Mononuclear cell (primary cell): Measurements from ENCODE around the gene TPPP2. TPM values are rescaled to one million over a fixed set of nuclear protein-coding genes. Genes with fewer than 3 reads are reported as not detected.
"Not testable (repeated sequence)": the region's sequence is repeated elsewhere in the genome, so short reads cannot be mapped to it uniquely, and the experiment has no call there.

Experiments used
- H3K27me3 ChIP-seq: 2 replicates; pipeline ENCODE4 v1.6.0; 2011; ENCODE audit warnings: low read length, control low read depth; ENCODE audit not compliant: insufficient read depth
- H3K4me1 ChIP-seq: 2 replicates; pipeline ENCODE4 v1.5.1; 2011; ENCODE audit warnings: mild to moderate bottlenecking, low read length, control low read depth; ENCODE audit not compliant: insufficient read depth
- H3K4me3 ChIP-seq: 2 replicates; pipeline ENCODE4 v1.5.1; 2011; ENCODE audit warnings: mild to moderate bottlenecking, low read length, moderate library complexity
- H3K9me3 ChIP-seq: 2 replicates; pipeline ENCODE4 v1.5.1; 2011; ENCODE audit warnings: low read depth, mild to moderate bottlenecking, control low read depth, low read length
- total RNA-seq: library from RNA; depleted of rRNA; stranded (reverse); fragments of >200 nt; gene quantifications from one replicate; pipeline ENCODE4 v1.2.3, GENCODE V29; 2012

The TPPP2 gene
- total RNA-seq, 1 donor = not detected

DNA sequence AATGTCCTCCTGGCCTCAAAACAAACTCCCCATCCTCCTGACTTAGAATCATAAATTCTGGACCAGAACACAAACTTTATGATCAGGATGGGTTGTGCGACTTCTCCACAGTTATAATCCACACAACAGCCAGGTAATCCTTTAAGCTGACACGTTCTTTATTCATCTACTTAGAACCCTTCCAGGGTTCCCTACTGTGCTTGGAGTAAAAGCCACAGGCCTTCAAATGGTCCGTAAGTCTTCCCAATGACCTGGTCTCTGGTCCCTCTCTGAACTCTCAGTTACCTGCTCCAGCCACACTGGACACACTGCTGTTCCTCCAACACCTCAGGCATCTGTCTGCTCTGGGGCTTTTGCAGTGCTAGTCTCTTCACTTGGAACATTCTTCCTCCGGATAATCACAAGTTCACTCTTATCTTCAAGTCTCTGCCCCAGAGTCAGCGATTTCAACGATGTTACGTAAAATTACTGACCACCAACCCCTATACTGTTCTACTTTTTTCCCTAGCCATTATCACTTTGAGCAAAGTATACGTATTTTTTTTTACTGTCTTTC, 10.4 kb downstream of the TPPP2 start:
- Histone ChIP-seq H3K4me1 (no peaks in the 10 kb centered on the region), H3K4me3 (no peak overlapping the region), H3K27me3 (no peaks in the 10 kb centered on the region), H3K9me3 (no peaks in the 10 kb centered on the region)

DNA sequence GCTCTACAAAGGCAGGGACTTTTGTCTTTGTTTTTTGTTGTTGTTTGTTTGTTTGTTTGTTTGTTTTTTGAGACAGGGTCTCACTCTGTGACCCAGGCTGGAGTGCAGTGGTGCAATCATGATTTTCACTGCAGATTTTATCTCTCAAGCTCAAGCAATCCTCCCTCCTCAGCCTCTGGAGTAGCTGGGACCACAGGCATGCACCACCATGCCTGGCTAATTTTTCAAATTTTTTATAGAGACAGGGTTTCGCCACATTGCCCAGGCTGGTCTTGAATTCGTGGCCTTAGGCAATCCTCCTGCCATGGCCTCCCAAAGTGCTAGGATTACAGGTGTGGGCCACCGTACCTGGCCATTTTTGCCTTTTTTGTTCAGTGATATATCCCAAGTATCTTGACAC, 10.9 kb downstream of the TPPP2 start:
- H3K9me3 ChIP-seq, H3K27me3 ChIP-seq, H3K4me1 ChIP-seq, H3K4me3 ChIP-seq: not testable (repeated sequence)

DNA sequence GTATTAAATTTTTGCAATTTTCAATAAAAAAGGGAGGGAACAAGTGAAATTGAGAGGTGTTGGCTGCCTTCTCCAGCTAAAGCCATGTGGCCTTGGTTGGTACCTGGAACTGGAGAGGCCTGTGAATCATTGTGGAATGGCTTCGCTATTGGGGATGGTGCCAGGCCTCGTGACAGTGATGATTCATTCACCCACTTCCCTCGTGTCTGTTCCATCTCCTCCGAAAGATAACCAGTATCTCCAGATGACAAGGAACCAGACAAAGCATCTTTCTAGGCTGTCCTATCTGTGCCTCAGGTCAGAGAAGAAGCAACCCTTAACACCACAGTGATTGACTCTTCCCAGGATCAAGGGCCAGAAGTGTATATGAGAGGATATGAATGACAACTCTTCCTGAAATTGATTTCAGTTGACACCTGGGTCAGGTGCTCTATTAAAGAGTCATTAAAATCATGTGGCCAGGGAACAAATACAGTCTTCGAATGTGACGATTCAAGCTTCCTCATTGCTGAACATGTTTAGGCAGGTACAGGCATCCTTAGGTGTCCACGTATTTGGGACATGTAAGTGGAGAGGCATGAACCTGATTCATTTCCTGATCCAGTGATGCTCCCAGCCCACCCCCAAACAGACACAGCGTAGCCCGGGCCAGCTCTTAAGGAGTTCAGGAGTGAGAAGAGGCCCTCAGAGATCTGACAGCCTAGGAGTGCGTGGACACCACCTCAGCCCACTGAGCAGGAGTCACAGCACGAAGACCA, 11.8 kb downstream of the TPPP2 start, which contains the start of gene RNASE7:
Gene RNASE7, plus strand, starts transcription at position 687 of the 758 bp plus-strand sequence. CDS start 631 bp downstream, outside the sequence.
- H3K4me3 ChIP-seq = no peak within 1 kb of the TSS

DNA sequence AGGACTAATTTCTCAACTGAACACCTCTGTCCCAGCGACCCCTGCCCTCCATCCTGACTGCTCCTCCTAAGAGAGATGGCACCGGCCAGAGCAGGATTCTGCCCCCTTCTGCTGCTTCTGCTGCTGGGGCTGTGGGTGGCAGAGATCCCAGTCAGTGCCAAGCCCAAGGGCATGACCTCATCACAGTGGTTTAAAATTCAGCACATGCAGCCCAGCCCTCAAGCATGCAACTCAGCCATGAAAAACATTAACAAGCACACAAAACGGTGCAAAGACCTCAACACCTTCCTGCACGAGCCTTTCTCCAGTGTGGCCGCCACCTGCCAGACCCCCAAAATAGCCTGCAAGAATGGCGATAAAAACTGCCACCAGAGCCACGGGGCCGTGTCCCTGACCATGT, 12.9 kb downstream of the TPPP2 start:
- Histone ChIP-seq H3K27me3 (no peaks in the 10 kb centered on the region), H3K4me3 (no peak overlapping the region), H3K9me3 (no peaks in the 10 kb centered on the region), H3K4me1 (no peaks in the 10 kb centered on the region)

More for the DNA sequence above, 11.8 kb downstream of the TPPP2 start, which contains the start of gene RNASE7:
- no peaks in the 10 kb centered on the region for H3K9me3 ChIP-seq
- no peaks in the 10 kb centered on the region for H3K27me3 ChIP-seq
- no peaks in the 10 kb centered on the region for H3K4me1 ChIP-seq

DNA sequence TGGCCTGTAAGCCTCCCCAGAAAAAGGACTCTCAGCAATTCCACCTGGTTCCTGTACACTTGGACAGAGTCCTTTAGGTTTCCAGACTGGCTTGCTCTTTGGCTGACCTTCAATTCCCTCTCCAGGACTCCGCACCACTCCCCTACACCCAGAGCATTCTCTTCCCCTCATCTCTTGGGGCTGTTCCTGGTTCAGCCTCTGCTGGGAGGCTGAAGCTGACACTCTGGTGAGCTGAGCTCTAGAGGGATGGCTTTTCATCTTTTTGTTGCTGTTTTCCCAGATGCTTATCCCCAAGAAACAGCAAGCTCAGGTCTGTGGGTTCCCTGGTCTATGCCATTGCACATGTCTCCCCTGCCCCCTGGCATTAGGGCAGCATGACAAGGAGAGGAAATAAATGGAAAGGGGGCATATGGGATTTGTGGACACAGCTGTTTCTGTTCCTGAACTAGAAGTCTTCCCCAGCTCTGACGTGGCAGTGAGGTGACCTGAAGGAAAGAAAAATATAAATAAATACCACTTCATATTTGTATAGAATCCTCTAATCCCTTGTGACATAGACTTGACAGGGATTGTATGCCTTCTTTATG, 13.5 kb downstream of the TPPP2 start:
- H3K4me3 ChIP-seq = no peak overlapping the region
- H3K4me1 ChIP-seq = no peaks in the 10 kb centered on the region
- no peaks in the 10 kb centered on the region for H3K9me3 ChIP-seq
- H3K27me3 ChIP-seq = no peaks in the 10 kb centered on the region

DNA sequence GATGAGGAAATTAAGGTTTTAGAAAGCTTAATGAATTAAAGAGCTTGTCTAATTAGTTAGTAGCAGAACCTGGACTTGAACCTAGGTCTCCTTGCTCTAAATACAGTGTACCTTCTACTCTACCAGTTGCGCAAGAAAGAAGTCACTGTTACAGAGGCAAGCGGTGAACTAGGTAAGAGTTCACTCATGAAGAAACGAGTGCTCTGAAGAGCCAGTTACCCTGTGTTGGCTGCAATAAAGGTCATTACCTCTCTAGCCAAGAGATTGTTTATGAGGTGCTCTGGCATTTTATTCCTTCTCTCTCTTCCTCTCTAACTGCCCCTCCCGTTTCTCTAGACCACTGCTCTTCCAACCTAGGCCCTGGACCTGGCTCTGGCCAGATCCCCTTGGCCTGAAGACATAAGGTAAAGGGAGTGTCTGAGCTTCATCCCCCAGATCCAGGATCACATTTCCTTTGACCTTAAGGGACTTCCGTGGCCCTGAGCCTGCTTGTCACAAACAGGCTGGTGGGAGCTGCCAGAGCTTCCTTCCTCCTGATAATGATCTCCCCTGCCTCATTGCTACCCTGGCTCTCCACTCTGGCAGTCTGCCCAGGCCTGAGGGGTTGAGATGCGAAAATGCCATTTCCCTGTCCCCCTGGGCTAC, 14.1 kb downstream of the TPPP2 start:
- H3K9me3 ChIP-seq = no peaks in the 10 kb centered on the region
- H3K27me3 ChIP-seq = no peaks in the 10 kb centered on the region
- H3K4me3 ChIP-seq = no peak overlapping the region
- no peaks in the 10 kb centered on the region for H3K4me1 ChIP-seq

DNA sequence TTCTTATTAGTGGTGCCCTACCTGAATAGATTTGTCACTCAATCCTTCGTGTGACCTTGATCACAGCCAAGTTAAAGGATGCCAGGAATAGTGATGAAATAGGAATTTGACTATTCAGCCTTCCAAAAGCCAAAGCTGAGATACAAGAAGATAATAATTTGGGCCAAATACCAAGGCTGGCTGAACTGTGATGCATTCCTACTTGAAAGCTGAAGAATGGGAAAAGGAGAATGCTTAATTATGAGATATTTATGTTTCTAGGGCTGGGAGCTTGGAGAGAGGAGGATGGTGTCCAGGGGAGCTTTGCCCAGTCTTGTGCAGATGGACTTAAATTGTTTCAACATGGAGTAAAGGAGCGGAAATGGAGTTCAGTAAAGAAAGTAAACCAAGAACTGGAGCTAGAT, 17.4 kb downstream of the TPPP2 start:
- no peak overlapping the region for H3K4me3 ChIP-seq
- H3K9me3 ChIP-seq = no peaks in the 10 kb centered on the region
- no peaks in the 10 kb centered on the region for H3K4me1 ChIP-seq
- no peaks in the 10 kb centered on the region for H3K27me3 ChIP-seq

DNA sequence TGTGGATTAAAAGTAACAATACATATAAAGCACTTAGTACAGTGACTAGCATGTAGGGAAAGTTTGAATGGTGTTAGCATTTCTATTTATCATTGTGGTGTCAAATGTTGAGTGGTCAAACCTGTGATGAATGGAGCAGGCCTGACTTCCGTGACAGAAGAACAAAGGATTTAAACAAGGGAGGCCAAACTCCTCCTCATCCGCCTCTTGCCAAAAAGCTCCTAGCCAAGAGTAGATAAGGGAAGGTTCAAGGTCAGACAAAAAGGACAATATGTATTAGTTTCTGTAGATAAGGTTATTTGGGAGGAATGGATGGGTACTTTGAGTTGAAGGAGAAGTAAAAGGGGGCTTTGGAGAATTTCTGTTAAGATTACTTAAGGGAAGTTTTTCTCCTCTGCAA, 18.6 kb downstream of the TPPP2 start:
- no peaks in the 10 kb centered on the region for H3K27me3 ChIP-seq
- H3K4me1 ChIP-seq = no peaks in the 10 kb centered on the region
- no peaks in the 10 kb centered on the region for H3K9me3 ChIP-seq
- no peak overlapping the region for H3K4me3 ChIP-seq

DNA sequence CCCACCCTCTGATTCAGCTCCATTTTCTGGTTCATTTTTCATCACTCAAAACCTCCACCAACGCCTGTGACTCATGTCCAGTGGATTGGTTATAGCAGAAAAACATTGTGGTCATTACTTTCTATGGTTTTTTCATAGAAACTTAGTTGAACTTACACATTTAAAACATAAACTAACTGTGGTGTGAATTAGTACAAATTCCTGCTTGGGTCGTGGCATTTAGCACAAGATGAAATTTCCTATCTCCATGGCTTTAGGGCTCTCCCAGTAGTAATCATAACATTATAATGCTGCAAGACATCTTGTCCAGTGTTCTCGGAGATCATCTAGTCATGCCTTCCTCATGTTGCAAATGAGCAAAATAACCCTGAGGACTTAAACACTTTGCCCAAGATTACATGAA, 19.3 kb downstream of the TPPP2 start:
- Histone ChIP-seq H3K4me3 (no peak overlapping the region), H3K27me3 (no peaks in the 10 kb centered on the region), H3K4me1 (no peaks in the 10 kb centered on the region), H3K9me3 (no peaks in the 10 kb centered on the region)

DNA sequence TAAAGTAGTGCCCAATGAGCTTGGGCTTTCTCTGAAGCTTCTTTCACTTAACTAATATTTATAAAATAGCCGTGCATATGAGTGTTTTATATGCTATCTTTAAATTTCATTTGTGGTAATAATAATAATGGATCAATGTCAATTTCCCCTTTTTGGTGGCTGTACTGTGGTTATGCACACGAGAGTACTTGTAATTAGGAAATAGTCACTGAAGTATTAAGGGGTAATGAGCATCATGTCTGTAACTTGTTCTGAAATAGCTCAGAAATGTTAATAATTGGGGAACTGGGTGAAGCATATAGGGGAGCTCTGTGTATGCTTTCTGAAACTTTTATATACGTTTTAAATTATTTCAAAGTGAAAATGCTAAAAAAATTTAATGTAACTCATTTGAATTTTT, 20.6 kb downstream of the TPPP2 start:
- no peak overlapping the region for H3K4me3 ChIP-seq
- no peaks in the 10 kb centered on the region for H3K27me3 ChIP-seq
- H3K4me1 ChIP-seq = no peaks in the 10 kb centered on the region
- no peaks in the 10 kb centered on the region for H3K9me3 ChIP-seq

DNA sequence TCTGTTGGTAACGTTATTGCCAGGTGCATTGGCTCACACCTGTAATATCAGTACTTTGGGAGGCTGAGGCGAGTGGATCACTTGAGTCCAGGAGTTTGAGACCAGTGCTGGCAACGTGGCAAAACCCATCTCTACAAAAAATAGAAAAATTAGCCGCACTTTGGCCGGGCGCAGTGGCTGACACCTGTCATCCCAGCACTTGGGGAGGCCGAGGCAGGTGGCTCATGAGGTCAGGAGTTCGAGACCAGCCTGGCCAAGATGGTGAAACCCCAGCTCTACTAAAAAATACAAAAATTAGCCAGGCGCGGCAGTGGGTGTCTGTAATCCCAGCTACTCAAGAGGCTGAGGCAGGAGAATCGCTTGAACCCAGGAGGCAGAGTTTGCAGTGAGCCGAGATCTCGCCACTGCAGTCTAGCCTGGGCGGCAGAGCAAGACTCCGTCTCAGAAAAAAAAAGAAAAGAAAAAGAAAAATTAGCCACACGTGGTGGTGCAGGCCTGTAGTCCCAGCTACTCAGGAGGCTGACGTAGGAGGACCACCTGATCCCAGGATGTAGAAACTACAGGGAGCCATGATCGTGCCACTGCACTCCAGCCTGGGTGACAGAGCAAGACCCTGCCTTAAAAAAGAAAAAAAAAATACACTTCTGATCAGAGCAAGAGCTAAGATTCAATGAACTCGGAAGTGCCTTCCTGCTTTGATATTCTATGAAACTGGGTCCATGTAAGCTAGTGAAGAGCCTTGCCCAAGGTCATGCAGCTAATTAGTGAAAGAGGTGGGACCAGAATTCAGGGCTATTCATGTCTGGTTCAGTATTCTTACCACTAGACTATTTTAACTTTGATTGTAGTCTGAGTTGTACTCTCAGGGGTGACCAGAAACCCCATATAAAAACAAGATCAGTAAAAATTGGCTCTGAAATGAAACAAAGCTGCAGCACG, 23.4 kb downstream of the TPPP2 start:
- H3K9me3 ChIP-seq = no peaks in the 10 kb centered on the region
- no peaks in the 10 kb centered on the region for H3K27me3 ChIP-seq
- no peak overlapping the region for H3K4me3 ChIP-seq
- no peaks in the 10 kb centered on the region for H3K4me1 ChIP-seq

DNA sequence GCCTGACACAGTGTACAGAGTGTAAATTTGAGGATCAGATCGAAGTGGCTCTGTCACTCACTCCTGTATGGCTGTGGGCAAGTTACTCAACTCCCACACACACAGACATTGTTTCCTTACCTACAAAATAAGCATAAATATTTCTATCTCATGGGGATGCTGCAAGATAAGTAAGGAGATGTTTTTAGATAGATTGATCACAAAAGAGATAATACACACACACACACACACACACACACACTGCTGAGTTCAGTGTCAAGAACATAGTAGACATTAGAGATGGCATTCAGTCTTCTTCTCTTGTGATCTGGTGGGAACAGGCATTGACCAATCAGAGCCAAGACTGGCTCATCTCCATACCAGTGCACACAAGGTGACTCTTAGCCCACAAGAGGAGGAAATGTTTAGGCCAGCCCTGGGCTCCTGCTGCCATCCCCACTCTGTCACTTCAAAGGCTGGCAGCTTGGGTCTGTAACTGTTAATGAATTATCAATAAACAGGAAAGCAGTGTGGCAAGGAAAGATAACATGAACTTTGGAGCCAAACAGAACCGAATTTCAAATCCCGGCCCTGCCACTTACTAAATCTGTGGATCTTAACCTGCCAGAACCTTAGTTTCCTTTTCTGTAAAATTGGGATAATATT, 24.2 kb downstream of the TPPP2 start:
- Histone ChIP-seq H3K9me3 (no peaks in the 10 kb centered on the region), H3K4me1 (no peaks in the 10 kb centered on the region), H3K4me3 (no peak overlapping the region), H3K27me3 (no peaks in the 10 kb centered on the region)

DNA sequence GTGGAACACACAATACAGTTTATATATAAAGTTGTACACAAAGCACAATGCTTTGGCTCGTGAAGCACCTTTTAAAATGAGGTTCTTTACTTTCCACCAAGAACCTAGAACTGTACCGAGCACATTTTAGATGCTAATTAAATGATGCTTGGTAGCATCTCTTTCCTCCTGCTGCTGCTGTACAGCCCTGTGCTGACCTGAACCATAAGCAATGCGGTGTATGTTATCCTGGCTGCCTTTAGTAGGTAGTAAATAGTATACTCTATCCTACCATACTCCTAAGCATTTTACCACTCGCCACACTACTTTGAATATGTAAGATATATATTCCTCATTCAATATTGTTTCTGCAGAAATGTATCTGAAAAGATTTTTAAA, 24.7 kb downstream of the TPPP2 start:
- H3K9me3 ChIP-seq = no peaks in the 10 kb centered on the region
- H3K27me3 ChIP-seq = no peaks in the 10 kb centered on the region
- no peak overlapping the region for H3K4me3 ChIP-seq
- no peaks in the 10 kb centered on the region for H3K4me1 ChIP-seq

DNA sequence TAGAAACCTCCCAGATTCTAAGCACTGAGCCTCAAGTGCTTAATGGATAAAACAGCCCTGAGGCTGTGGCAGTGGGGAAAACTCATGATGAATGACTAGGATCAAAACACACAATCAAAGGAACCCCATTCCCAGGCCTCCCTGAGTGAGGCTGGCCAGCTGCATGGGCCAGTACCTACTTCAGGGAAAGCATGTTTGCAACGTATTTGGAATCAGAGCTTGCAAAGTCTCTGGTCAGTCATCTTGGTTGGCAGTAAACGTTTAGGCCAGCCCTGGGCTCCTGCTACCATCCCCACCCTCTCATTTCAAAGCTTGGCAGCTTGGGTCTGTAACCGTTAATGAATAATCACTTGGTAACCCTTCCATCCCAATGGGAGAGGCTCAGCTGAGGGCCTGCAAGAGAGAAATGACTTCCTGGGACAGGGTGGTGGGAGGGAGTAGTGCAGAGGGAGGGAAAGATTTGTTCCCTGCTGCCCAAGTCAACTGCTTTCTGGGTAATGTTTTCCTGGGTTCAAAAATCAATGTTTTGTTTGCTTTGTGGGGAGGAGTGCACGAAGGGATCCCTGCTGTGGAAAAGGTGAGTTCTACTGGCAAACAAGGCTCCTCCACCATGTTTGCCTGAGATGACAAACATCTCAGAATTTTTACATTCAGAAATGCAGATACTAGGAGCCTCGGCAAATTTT, 25.6 kb downstream of the TPPP2 start:
- Histone ChIP-seq H3K4me1 (no peaks in the 10 kb centered on the region), H3K27me3 (no peaks in the 10 kb centered on the region), H3K9me3 (no peaks in the 10 kb centered on the region), H3K4me3 (no peak overlapping the region)
